Activated CD4-positive, alpha-beta memory T cell treated with anti-CD3 and anti-CD28 coated beads, Interleukin-2, amount 10 ng/mL, durations not matched to agents 7 days and 5 days (primary cell): ENCODE results near the gene PARS2. TPM values are rescaled to one million over a fixed set of nuclear protein-coding genes. Genes with fewer than 3 reads are reported as not detected.
"Not testable (repeated sequence)": the region's sequence is repeated elsewhere in the genome, so short reads cannot be mapped to it uniquely, and the experiment has no call there.

Experiments used
- CTCF ChIA-PET: fragments of 350-600 bp; sonication (Branson Sonifier 250); formaldehyde crosslinking; loops from one replicate; lab custom pipeline; 2021; ENCODE audit warnings: antibody characterized with exemption, inconsistent platforms; lab: Charles Lee
- POLR2A ChIA-PET: fragments of 350-600 bp; sonication (Branson Sonifier 250); formaldehyde crosslinking; loops from one replicate; lab custom pipeline; 2021; ENCODE audit warnings: antibody characterized with exemption; lab: Charles Lee
- DNase-seq: peaks from one replicate; pipeline ENCODE4 v3.0.0-alpha.2; 2020
- H3K27ac Mint-ChIP-seq: one replicate; pipeline ENCODE4 v1.8.0; 2021; ENCODE audit warnings: mild to moderate bottlenecking, mixed read lengths
- H3K27me3 Mint-ChIP-seq: one replicate; pipeline ENCODE4 v1.8.0; 2021; ENCODE audit warnings: mixed read lengths
- H3K36me3 Mint-ChIP-seq: one replicate; pipeline ENCODE4 v1.8.0; 2021; ENCODE audit warnings: low read depth, mixed read lengths
- H3K4me1 Mint-ChIP-seq: one replicate; pipeline ENCODE4 v1.8.0; 2021; ENCODE audit warnings: mixed read lengths
- H3K4me3 Mint-ChIP-seq: one replicate; pipeline ENCODE4 v1.8.0; 2021; ENCODE audit warnings: mild to moderate bottlenecking, mixed read lengths
- H3K9me3 Mint-ChIP-seq: one replicate; pipeline ENCODE4 v1.8.0; 2021; ENCODE audit warnings: mixed read lengths
- total RNA-seq, 2 experiments: library from RNA; stranded (reverse); gene quantifications; one replicate each; pipeline ENCODE4 v1.2.3, GENCODE V29; 2021

PARS2 gene
- total RNA-seq, 2 experiments from 2014 or later = 3.3 to 4.0 TPM

DNA sequence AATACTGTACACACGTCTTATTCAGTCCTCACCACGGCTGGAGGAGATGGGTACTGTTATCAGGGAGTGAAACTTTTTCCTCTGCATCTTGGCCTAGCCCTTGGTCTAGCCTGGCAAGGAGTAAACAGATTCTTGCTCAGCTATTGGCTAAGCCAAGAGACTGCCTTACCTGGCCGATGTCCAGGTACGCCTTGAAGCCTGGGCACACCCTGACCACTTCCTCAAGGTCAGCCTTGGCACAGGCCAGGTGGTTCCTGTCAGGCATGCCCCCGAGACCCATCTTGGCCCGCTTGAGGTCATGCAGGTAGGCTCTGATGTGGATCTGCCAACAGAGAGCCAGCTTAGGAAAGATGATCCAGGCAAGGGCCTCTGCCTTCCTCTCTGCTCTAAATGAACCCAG lies 17.8 kb upstream of the PARS2 start:
- CTCF ChIA-PET = no interaction called here
- POLR2A ChIA-PET = interaction anchor here (1.7 kb wide), 1 partner anchor 18 kb away, joined by 6 read pairs; the partner anchor contains the start of gene PARS2
- no peaks in the 10 kb centered on the region for H3K9me3 Mint-ChIP-seq
- no peak for DNase-seq
- H3K36me3 Mint-ChIP-seq = peaks cover 37% of the 10 kb centered on the region
- no peaks in the 10 kb centered on the region for H3K4me1 Mint-ChIP-seq
- H3K27me3 Mint-ChIP-seq = no peaks in the 10 kb centered on the region
- no peak overlapping the region for H3K4me3 Mint-ChIP-seq
- H3K27ac Mint-ChIP-seq = no peak overlapping the region

DNA sequence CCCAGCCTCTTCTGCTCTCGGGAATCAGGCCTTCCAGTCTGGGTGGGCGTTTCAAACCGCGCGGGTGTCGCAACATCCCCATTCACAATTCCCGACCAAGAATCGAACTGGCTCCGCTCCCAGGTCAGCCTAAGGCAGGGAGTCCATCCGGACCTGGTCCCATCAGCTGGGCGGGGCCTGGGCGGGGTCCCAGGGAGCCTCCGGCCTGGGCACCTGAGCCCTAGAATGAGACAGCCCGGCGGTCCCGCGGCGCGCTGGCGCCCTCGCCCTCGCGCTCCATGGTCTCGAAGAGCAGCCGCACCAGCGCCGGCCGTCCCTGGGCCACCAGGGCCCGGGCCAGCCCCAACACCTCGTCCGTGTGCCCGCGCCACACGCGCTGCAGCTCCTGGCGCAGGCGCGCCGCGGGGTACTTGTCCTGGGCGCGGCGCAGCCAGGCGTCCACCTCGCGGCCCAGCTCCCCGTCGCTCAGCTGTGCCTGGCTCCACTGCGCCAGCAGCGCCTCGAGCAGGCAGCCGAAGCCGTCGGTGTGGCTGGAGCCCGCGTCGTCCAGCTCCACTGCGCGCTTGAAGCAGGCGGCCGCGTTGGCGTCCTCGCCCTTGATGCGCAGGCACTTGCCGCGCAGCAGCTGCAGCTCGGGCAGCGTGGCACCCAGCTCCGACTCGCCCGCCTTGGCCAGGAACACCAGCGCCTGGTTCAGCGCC lies 16.9 kb upstream of the PARS2 start:
- Mint-ChIP-seq H3K4me3 (no peak overlapping the region), H3K27ac (no peak overlapping the region), H3K9me3 (no peaks in the 10 kb centered on the region), H3K4me1 (no peaks in the 10 kb centered on the region), H3K27me3 (no peaks in the 10 kb centered on the region), H3K36me3 (peaks cover 31% of the 10 kb centered on the region)
- POLR2A ChIA-PET = interaction anchor here (1.2 to 1.7 kb wide), 2 partner anchors 12 to 20 kb away, joined by 3 to 4 read pairs; partner anchors contain the start of gene TTC22
- no peak for DNase-seq
- CTCF ChIA-PET = no interaction called here

DNA sequence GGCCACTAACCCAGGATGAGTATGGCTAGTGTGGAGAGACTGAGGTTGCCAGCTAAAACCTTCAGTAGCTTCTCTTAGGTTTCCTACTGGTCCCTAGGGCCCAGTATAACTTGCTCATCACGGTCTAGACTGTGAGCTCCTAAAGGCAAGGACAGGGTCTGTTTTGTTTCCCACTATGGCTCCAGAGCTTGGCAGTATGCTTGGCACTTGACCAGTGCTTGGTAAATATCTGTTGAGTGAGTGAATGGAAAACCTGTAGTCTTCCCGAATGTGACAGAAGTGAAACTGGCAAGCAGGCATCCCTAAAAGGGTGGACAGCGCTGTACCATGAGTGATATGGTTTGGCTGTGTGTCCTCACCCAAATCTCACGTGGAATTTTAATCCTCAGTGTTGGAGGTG lies 13.1 kb upstream of the PARS2 start:
- H3K27me3 Mint-ChIP-seq = no peaks in the 10 kb centered on the region
- no peaks in the 10 kb centered on the region for H3K4me1 Mint-ChIP-seq
- H3K9me3 Mint-ChIP-seq = no peaks in the 10 kb centered on the region
- POLR2A ChIA-PET = interaction anchor here (1.0 kb wide), 1 partner anchor 18 kb away, joined by 3 read pairs; no protein-coding TSS in a partner anchor
- no peak overlapping the region for H3K27ac Mint-ChIP-seq
- peaks cover 20% of the 10 kb centered on the region for H3K36me3 Mint-ChIP-seq
- CTCF ChIA-PET = no interaction called here
- H3K4me3 Mint-ChIP-seq = no peak overlapping the region
- DNase-seq = no peak

DNA sequence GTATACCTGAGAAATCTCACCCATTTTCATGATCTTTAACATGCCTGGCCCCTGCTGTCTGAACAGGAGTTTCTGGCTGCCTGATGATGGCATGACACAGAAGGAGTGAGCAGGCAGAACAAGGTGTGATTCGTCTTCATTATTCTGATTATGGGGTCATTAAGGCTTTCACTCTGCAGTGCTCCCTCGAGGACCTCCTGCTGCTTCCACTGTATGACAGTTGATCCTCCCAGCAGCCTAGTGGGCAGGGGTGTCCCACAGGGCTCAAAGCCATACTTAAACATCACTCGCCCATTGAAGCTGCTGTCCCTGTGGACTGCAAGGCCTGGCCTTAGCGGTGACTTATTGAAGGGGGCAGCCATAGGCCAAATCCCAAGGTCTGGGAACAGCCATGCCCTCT lies 12.7 kb upstream of the PARS2 start:
- Mint-ChIP-seq H3K4me3 (no peak overlapping the region), H3K27me3 (no peaks in the 10 kb centered on the region), H3K9me3 (no peaks in the 10 kb centered on the region), H3K36me3 (peaks cover 20% of the 10 kb centered on the region), H3K27ac (no peak overlapping the region), H3K4me1 (no peaks in the 10 kb centered on the region)
- POLR2A ChIA-PET = interaction anchor here (1.0 kb wide), 1 partner anchor 18 kb away, joined by 3 read pairs; no protein-coding TSS in a partner anchor
- no peak for DNase-seq
- CTCF ChIA-PET = no interaction called here

DNA sequence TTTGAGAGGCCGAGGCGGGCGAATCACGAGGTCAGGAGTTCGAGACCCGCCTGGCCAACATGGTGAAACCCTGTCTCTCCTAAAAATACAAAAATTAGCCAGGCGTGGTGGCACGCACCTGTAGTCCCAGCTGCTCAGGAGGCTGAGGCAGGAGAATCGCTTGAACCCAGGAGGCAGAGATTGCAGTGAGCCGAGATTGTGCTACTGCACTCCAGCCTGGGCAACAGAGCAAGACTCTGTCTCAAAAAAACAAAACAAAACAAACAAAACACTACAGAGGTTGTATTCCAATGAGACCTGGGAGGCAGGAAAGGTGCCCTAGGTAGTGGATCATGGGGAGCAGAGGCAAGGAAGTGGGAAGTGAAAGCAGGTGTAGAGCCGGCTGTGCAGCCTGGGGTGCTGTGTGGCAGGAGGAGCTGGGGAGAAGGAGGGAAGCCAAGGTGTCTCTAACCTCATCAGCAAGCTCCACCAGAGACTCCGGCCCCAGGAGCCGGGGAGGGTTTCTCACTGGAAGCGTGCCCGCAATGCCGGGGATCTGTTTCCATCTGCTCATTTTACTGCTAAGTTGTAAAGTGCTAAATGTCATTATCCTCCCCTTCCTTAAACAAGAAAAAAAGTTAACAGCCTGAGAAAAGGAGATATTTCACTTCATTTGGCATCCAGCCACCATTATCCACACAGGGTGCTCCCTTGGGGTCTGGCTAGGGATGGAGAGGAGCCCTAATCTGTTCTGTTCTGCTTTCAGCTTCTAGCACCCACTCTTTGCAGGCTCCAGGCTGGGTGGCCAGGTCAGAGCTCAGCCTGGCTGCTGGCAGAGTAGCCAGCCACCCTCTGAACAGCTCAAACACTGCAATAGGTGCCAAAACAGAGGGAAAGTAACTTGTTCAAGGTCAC lies 11.8 kb upstream of the PARS2 start:
- DNase-seq, H3K9me3 Mint-ChIP-seq, CTCF ChIA-PET, H3K27ac Mint-ChIP-seq, H3K4me1 Mint-ChIP-seq, H3K27me3 Mint-ChIP-seq, H3K4me3 Mint-ChIP-seq: not testable (repeated sequence)
- POLR2A ChIA-PET = interaction anchor here (0.6 to 1.0 kb wide), 2 partner anchors 17 to 1003 kb away, joined by 3 read pairs; no protein-coding TSS in a partner anchor
- peaks cover 16% of the 10 kb centered on the region for H3K36me3 Mint-ChIP-seq

DNA sequence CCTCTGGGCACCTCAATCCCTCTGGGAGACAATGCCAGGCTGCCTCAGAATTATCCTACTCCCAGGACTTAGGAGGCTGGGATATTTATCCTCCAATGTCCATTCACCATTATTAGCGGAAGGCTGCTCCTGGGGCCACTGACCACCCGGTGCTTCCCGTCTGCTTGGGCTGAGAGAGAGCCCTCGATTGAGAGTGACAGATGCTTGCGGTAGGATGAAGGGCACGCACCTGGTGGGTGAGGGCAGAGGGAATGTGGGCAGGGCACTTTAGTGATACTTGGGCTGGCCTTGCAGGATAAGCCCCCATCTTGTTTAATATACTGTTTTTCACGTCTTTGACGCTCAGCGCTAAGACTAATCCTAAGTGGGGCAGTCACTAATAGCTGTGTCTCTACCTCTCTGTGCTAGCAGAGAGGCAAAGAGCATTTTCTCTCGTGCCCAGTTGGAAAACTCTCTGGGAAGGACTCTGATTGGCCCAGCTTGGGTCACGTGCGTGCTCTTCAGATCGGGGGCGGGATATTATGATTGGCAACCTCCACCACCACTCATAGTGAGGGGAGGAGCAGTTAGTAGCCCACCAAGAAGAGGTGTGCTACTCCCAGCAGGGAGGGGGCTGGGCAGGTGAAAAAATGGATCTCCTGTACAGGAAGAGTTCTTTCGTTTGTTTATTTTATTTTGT lies 10.6 kb upstream of the PARS2 start:
- Mint-ChIP-seq H3K27ac (no peak overlapping the region), H3K9me3 (no peaks in the 10 kb centered on the region), H3K4me1 (no peaks in the 10 kb centered on the region), H3K36me3 (peaks cover 12% of the 10 kb centered on the region), H3K27me3 (no peaks in the 10 kb centered on the region), H3K4me3 (no peak overlapping the region)
- ChIA-PET POLR2A (interaction anchor here (0.9 kb wide), 1 partner anchor 10 kb away, joined by 4 read pairs; no protein-coding TSS in a partner anchor), CTCF (no interaction called here)
- DNase-seq = no peak

DNA sequence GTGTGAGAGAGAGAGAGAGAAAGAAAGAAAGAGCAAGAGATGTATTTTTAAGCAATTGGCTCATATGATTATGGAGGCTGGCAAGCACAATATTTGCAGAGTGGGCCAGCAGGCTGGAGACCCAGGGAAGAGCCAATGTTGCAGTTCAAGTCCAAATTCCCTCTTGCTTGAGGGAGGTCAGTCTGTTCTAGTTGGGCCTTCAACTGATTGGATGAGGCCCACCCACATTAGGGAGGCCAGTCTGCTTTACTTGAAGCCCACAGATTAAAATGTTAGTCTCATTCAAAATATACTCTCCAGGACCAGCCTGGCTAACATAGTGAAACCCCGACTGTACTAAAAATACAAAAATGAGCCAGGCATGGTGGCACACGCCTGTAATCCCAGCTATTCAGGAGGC lies 8.6 kb upstream of the PARS2 start:
- ChIA-PET CTCF (no interaction called here), POLR2A (no interaction called here)
- H3K4me3 Mint-ChIP-seq = no peak overlapping the region

DNA sequence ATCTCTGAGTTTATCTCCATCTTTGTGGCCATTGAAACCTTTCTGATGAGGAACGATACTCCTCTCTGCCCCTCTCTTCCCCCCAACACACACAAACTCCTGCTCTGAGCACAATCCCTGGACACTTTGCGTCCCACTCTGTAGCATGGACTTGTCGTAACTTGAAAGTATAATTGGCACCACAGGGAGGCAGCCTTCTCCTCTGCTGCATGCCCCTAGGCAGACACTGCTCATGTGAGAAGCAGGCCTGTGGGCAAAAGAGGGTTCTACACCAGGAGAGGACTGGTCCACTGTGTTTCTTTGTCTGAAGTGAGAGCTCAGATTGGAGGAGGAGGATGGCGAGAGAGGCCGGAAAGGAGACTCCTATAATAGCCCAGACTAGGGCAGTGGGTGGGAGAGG lies 3.8 kb upstream of the PARS2 start:
- H3K27me3 Mint-ChIP-seq = no peaks in the 10 kb centered on the region
- peaks cover 14% of the 10 kb centered on the region for H3K4me1 Mint-ChIP-seq
- no peak overlapping the region for H3K27ac Mint-ChIP-seq
- no peaks in the 10 kb centered on the region for H3K36me3 Mint-ChIP-seq
- H3K9me3 Mint-ChIP-seq = no peaks in the 10 kb centered on the region
- peak; percentile 25 for DNase-seq
- ChIA-PET POLR2A (interaction anchor here (0.9 kb wide), 1 partner anchor 39 kb away, joined by 3 read pairs; no protein-coding TSS in a partner anchor), CTCF (interaction anchor here (1.0 to 4.5 kb wide), 2 partner anchors 24 to 35 kb away, joined by 3 to 18 read pairs; no protein-coding TSS in a partner anchor)
- H3K4me3 Mint-ChIP-seq = no peak overlapping the region

More for the DNA sequence above, 8.6 kb upstream of the PARS2 start:
- no peaks in the 10 kb centered on the region for H3K4me1 Mint-ChIP-seq
- H3K27me3 Mint-ChIP-seq = no peaks in the 10 kb centered on the region
- H3K27ac Mint-ChIP-seq = no peak overlapping the region
- no peaks in the 10 kb centered on the region for H3K36me3 Mint-ChIP-seq
- no peak for DNase-seq
- no peaks in the 10 kb centered on the region for H3K9me3 Mint-ChIP-seq

DNA sequence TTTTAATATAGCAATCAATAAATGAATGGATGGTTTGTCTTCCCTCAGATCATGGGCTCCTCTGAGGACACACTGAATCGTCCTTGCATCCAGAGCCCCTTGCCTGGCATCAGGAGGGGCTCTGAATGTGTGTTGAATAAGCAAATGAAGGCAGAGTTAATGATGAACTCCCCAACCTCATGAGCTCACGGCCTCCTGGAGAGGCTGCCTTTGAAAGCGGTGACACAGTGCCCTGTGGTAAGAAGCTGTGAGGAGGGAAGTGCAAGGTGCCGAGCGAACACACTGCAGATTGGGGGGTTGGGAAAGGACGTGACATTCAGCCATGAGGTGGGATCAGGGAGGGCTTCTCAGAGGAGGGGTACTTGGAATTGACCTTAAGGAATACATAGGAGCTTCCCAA lies 3.2 kb upstream of the PARS2 start:
- POLR2A ChIA-PET = interaction anchor here (0.9 to 1.9 kb wide), 2 partner anchors 33 to 39 kb away, joined by 3 to 8 read pairs; partner anchors contain the start of gene TTC22
- Mint-ChIP-seq H3K9me3 (no peaks in the 10 kb centered on the region), H3K27me3 (no peaks in the 10 kb centered on the region), H3K36me3 (no peaks in the 10 kb centered on the region), H3K27ac (no peak overlapping the region), H3K4me1 (peaks cover 17% of the 10 kb centered on the region), H3K4me3 (no peak overlapping the region)
- CTCF ChIA-PET = interaction anchor here (1.0 to 4.5 kb wide), 3 partner anchors 25 to 36 kb away, joined by 3 to 18 read pairs (median 18); partner anchors contain the start of gene TTC22
- no peak for DNase-seq

DNA sequence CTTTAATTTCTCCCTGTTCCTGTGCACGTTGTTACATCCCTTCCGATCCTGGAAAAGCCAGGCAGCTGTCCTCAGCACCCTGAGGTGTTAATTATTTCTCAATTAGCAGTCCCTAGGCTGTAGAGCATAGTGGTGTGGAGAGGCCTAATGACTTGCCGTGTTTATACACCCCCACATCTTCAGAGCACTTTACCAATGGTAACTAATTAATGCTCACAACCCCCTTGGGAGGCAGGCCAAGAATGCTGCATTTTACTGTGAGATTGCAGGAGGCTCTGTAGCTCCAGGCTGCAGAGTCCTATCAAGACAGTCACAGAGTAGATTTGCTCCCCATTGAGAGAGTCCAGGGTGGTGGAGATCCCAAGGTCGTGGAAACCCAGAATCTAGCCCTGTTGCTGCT lies 2.4 kb upstream of the PARS2 start:
- POLR2A ChIA-PET = interaction anchor here (1.7 to 1.9 kb wide), 2 partner anchors 34 to 40 kb away, joined by 5 to 8 read pairs; partner anchors contain the start of gene TTC22
- Mint-ChIP-seq H3K4me1 (peaks cover 17% of the 10 kb centered on the region), H3K4me3 (no peak overlapping the region), H3K27ac (no peak overlapping the region), H3K27me3 (no peaks in the 10 kb centered on the region), H3K9me3 (no peaks in the 10 kb centered on the region), H3K36me3 (no peaks in the 10 kb centered on the region)
- no peak for DNase-seq
- CTCF ChIA-PET = interaction anchor here (3.0 to 4.5 kb wide), 2 partner anchors 26 to 34 kb away, joined by 18 read pairs; partner anchors contain the start of gene TTC22

DNA sequence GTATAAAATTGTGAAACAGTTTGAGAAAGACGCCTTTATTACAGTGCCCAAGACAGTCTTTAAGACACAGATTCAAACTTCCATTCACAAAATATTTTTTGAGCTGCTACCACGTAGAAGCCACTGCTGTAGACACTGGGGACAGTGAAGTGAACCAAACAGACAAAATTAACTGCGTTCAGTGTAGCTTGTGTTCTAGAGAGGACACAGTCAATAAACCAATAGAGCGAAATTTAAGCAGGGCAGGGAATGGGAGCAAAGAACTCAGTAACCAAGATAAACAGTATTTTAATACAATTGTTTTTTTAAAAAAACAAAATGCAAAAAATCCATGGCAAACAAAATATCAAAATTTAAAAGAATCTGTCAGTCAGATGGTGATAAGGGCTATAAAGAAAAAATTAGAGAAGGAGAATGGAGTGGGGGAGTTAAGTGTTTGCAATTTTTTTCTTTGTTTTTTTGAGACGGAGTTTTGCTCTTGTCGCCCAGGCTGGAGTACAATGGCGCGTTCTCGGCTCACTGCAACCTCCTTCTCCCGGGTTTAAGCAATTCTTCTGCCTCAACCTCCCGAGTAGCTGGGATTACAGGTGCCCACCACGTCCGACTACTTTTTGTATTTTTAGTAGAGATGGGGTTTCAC lies 719 bp upstream of the PARS2 start:
- H3K9me3 Mint-ChIP-seq = no peaks in the 10 kb centered on the region
- H3K27ac Mint-ChIP-seq = no peak overlapping the region
- DNase-seq = no peak
- peak overlapping the region; percentile 89 for H3K4me3 Mint-ChIP-seq
- ChIA-PET POLR2A (interaction anchor here (0.8 to 1.9 kb wide), 2 partner anchors 10 to 18 kb away, joined by 4 to 6 read pairs; no protein-coding TSS in a partner anchor), CTCF (interaction anchor here (1.5 to 4.5 kb wide), 3 partner anchors 27 to 40 kb away, joined by 3 to 18 read pairs (median 18); partner anchors contain the start of gene TTC22)
- no peaks in the 10 kb centered on the region for H3K36me3 Mint-ChIP-seq
- no peaks in the 10 kb centered on the region for H3K27me3 Mint-ChIP-seq
- peaks cover 17% of the 10 kb centered on the region for H3K4me1 Mint-ChIP-seq

DNA sequence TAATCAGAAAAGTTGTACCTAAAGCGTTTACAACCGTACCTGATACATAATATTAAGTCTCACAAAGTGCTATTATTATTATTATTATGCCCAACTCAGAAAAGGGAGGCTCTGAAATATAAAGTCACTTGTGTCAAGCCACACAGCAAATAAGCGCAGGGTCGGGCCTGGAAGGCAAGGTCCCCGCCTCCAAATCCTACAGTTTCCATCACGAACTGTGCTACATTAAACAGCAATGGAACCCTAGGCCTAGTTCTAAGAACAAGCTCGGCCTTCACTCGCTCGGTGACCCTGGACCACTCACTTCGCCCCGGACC lies 549 bp downstream of the PARS2 start:
- ChIA-PET POLR2A (interaction anchor here (0.6 to 1.9 kb wide), 3 partner anchors 19 to 48 kb away, joined by 3 to 6 read pairs (median 3); partner anchors contain the start of gene TTC4), CTCF (interaction anchor here (1.4 to 4.5 kb wide), 4 partner anchors 28 to 46 kb away, joined by 3 to 18 read pairs (median 4); no protein-coding TSS in a partner anchor)
- Mint-ChIP-seq H3K9me3 (no peaks in the 10 kb centered on the region), H3K4me1 (peaks cover 17% of the 10 kb centered on the region), H3K36me3 (no peaks in the 10 kb centered on the region), H3K4me3 (peak overlapping the region; percentile 89), H3K27ac (peak overlapping the region; percentile 53), H3K27me3 (no peaks in the 10 kb centered on the region)
- DNase-seq = no peak
